Daoy (cell line): ENCODE measurements around the gene DESI2. TPM values are rescaled to one million over a fixed set of nuclear protein-coding genes. Genes with fewer than 3 reads are reported as not detected.

ENCODE experiments used
- DNase-seq: peaks from one replicate; pipeline ENCODE4 v3.0.0-alpha.2; 2015; ENCODE audit warnings: low read depth
- total RNA-seq: library from RNA; depleted of rRNA; stranded (reverse); fragments of >200 nt; shearing (Covaris generic); gene quantifications from 2 replicates; pipeline ENCODE4 v1.2.3, GENCODE V29; 2014; rRNA removed

The DESI2 gene
- total RNA-seq, 1 experiment from 2014 or later = 56.2 TPM

DNA sequence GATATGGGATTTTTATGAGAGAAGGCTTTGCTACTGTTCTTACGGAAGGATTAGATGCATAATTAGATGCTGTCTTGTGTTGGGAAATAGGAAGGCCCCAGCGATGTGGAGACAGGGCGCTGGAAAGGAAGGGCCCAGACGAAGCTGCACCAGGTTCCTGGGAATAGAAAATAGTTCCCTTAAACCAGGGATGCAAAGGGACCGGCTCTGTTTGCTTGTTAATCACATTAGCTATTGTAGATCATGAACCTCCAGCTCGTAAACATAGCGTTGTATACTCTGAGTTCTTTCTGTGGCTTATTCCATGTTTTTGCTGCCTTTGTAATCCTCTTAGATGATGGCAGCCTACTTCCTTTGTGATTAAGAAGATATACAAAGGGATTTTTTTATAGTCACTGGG lies 102.7 kb downstream of the DESI2 start:
- no peak for DNase-seq

DNA sequence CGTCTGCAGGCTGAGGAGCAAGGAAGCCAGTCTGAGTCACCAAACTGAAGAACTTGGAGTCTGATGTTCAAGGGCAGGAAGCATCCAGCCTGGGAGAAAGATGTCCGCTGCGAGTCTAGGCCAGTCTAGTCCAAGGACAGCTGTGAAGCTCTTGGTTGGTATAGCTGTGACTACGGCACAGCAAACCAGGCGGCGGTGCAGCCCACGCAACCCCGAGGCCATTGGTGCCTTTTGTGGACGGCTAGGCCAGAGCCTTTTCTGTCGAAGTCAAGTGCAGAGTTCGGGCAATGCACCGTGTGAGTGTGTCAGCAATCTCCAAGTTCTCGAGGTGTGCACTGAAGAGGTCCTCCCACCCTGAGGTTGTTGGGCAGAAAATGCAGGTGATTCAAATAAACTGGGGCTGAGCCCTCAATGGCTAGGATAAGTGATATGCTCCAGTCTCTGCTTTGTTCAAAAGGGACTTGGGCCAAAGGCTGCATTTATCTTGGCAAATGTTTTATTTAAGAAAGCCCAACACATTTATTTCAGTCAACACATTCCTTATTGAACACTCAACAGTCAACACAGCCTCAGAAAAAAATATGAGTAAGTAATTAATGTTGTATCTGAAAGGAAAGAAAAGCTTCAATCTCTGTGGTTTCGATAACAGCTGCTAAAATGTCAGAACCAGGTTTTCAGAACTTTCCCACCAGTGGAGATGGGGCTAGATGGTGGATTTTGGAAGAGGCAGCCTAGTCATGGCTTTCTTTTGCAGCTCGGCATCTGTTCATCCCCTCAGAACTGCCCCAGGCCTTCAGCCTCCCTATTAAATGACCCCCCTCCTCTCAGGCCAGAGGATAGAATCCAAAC lies 104.4 kb downstream of the DESI2 start:
- DNase-seq = no peak

Other genes starting within 250 kb of the DESI2 start
- 61.5 and 76.2 TPM in 2 replicates for gene ADSS2, start 201.2 kb upstream of the DESI2 start, total RNA-seq
- 0.17 TPM in 1 of 2 replicates, not detected in the other for gene CATSPERE, start 191.9 kb upstream of the DESI2 start, total RNA-seq
- gene COX20, start 182.5 kb downstream of the DESI2 start, total RNA-seq = 53.8 and 94.6 TPM in 2 replicates
- gene HNRNPU, start 211.4 kb downstream of the DESI2 start, total RNA-seq = 691 and 753 TPM in 2 replicates